HG03066 (cell line): ENCODE data around the gene DDB1.
"Not testable (repeated sequence)": the region's sequence is repeated elsewhere in the genome, so short reads cannot be mapped to it uniquely, and the experiment has no call there.

Experiments
- ATAC-seq: cut with Tn5 transposase; IDR thresholded peaks from one replicate; pipeline ENCODE4 v1.9.1; 2021; ENCODE audit warnings: low read depth; ENCODE audit not compliant: unreplicated experiment

DDB1 gene

GRCh38 chr11:61274084-61274483 is 58.8 kb downstream of the DDB1 start:
- ATAC-seq = no peak

- ATAC-seq = no peak
These were observed 59.5 kb downstream of the DDB1 start for GRCh38 chr11:61273178-61274078.

GRCh38 chr11:61272731-61273130 is 60.2 kb downstream of the DDB1 start:
- ATAC-seq = no peak

- ATAC-seq = no peak
These were observed 62.4 kb downstream of the DDB1 start for GRCh38 chr11:61270354-61271076.

- no peak for ATAC-seq
These were observed 64.2 kb downstream of the DDB1 start for GRCh38 chr11:61268588-61269250.

- no peak for ATAC-seq
These were observed 65.5 kb downstream of the DDB1 start for GRCh38 chr11:61267437-61267841.

GRCh38 chr11:61266602-61267001 is 66.3 kb downstream of the DDB1 start:
- ATAC-seq = no peak

- ATAC-seq = no peak
These were observed 67.5 kb downstream of the DDB1 start for GRCh38 chr11:61265357-61265756.

- no peak for ATAC-seq
These were observed 68.1 kb downstream of the DDB1 start for GRCh38 chr11:61264795-61265194.

- no peak for ATAC-seq
These were observed 68.5 kb downstream of the DDB1 start for GRCh38 chr11:61264371-61264770.

- ATAC-seq = no peak
These were observed 73.5 kb downstream of the DDB1 start for GRCh38 chr11:61259363-61259762.

GRCh38 chr11:61258546-61258945 is 74.4 kb downstream of the DDB1 start:
- no peak for ATAC-seq

GRCh38 chr11:61256710-61257482 is 76.0 kb downstream of the DDB1 start:
- no peak for ATAC-seq

GRCh38 chr11:61254403-61255025 is 78.4 kb downstream of the DDB1 start:
- no peak for ATAC-seq

- ATAC-seq = not testable (repeated sequence)
These were observed 80.6 kb downstream of the DDB1 start for GRCh38 chr11:61252332-61252731.

- not testable (repeated sequence) for ATAC-seq
These were observed 81.8 kb downstream of the DDB1 start for GRCh38 chr11:61250796-61251765.
